Right atrium auricular region (tissue), 2 donors: Measurements from ENCODE around the gene KRT23. TPM values are rescaled to one million over a fixed set of nuclear protein-coding genes. Genes with fewer than 3 reads are reported as not detected.

Experiments
- DNase-seq: peaks from one replicate; pipeline ENCODE4 v3.0.0-alpha.2; 2019; ENCODE audit warnings: low spot score
- H3K27ac ChIP-seq, 2 donors: fragments of 200-600 bp; sonication (generic); 1 replicate in 1 of 2; 2 replicates in 1 of 2; pipeline ENCODE4 v1.5.1; 2016 to 2019
- H3K27me3 ChIP-seq, 2 donors: fragments of 200-600 bp; sonication (generic); one replicate each; pipeline versions ENCODE4 v1.5.1 to v1.6.0; 2017 to 2019
- H3K36me3 ChIP-seq: fragments of 200-600 bp; sonication (generic); one replicate; pipeline ENCODE4 v1.5.1; 2016
- H3K4me1 ChIP-seq, 2 donors: fragments of 200-600 bp; sonication (generic); one replicate each; pipeline versions ENCODE4 v1.5.1 to v1.6.0; 2017 to 2019
- H3K4me3 ChIP-seq, 2 donors: fragments of 200-600 bp; sonication (generic); 1 replicate in 1 of 2; 2 replicates in 1 of 2; pipeline ENCODE4 v1.5.1; 2017 to 2019; ENCODE audit warnings: mild to moderate bottlenecking in 1 of 2, moderate library complexity in 1 of 2
- H3K9me3 ChIP-seq, 2 donors: fragments of 200-600 bp; sonication (generic); one replicate each; pipeline ENCODE4 v1.5.1; 2019
- CTCF ChIP-seq, 2 donors: fragments of 200-600 bp; sonication (generic); IDR thresholded peaks; one replicate each; pipeline ENCODE4 v1.5.1; 2019; ENCODE audit warnings: antibody characterized with exemption in 2 of 2
- total RNA-seq, 2 donors: library from RNA; depleted of rRNA; stranded (reverse); fragments of >200 nt; gene quantifications; one replicate each; pipeline ENCODE4 v1.1.0, GENCODE V29; 2016

The KRT23 gene
- total RNA-seq, 2 donors from 2014 or later = not detected

GRCh38 chr17:40900809-40901356, 36.6 kb downstream of the KRT23 start:
- Histone ChIP-seq H3K4me3 (no peak overlapping the region), H3K9me3 (no peaks in the 10 kb centered on the region), H3K27ac (no peak overlapping the region), H3K36me3 (no peaks in the 10 kb centered on the region), H3K27me3 (no peaks in the 10 kb centered on the region), H3K4me1 (no peaks in the 10 kb centered on the region)
- TF ChIP-seq CTCF (IDR thresholded peaks at IDR 0.05) = no peak
- no peak for DNase-seq

- H3K4me3 ChIP-seq = no peak overlapping the region
- H3K4me1 ChIP-seq = no peaks in the 10 kb centered on the region
Observed at GRCh38 chr17:40896916-40897455, 40.5 kb downstream of the KRT23 start.

GRCh38 chr17:40895106-40895730, 42.2 kb downstream of the KRT23 start:
- Histone ChIP-seq H3K27me3 (no peaks in the 10 kb centered on the region), H3K9me3 (no peaks in the 10 kb centered on the region), H3K36me3 (no peaks in the 10 kb centered on the region), H3K4me3 (no peak overlapping the region), H3K27ac (no peak overlapping the region), H3K4me1 (no peaks in the 10 kb centered on the region)
- TF ChIP-seq CTCF (IDR thresholded peaks at IDR 0.05) = no peak
- DNase-seq = no peak

More at GRCh38 chr17:40896916-40897455, 40.5 kb downstream of the KRT23 start:
- DNase-seq = no peak
- H3K9me3 ChIP-seq = no peaks in the 10 kb centered on the region
- no peaks in the 10 kb centered on the region for H3K27me3 ChIP-seq
- TF ChIP-seq CTCF (IDR thresholded peaks at IDR 0.05) = no peak
- H3K36me3 ChIP-seq = no peaks in the 10 kb centered on the region
- H3K27ac ChIP-seq = no peak overlapping the region

GRCh38 chr17:40888196-40888720, 49.2 kb downstream of the KRT23 start:
- H3K4me3 ChIP-seq = no peak overlapping the region
- no peaks in the 10 kb centered on the region for H3K4me1 ChIP-seq
- no peak for DNase-seq
- no peak overlapping the region for H3K27ac ChIP-seq
- H3K36me3 ChIP-seq = no peaks in the 10 kb centered on the region
- H3K27me3 ChIP-seq = no peaks in the 10 kb centered on the region
- H3K9me3 ChIP-seq = no peaks in the 10 kb centered on the region
- TF ChIP-seq CTCF (IDR thresholded peaks at IDR 0.05) = no peak

- DNase-seq = no peak
- no peaks in the 10 kb centered on the region for H3K27me3 ChIP-seq
- TF ChIP-seq CTCF (IDR thresholded peaks at IDR 0.05) = no peak
- no peaks in the 10 kb centered on the region for H3K4me1 ChIP-seq
- no peak overlapping the region for H3K27ac ChIP-seq
- H3K36me3 ChIP-seq = no peaks in the 10 kb centered on the region
- no peaks in the 10 kb centered on the region for H3K9me3 ChIP-seq
- H3K4me3 ChIP-seq = no peak overlapping the region
Observed at GRCh38 chr17:40886090-40886489, 51.4 kb downstream of the KRT23 start.
